ENCODE measurements around the gene NAMPT. TPM values are rescaled to one million over a fixed set of nuclear protein-coding genes. Genes with fewer than 3 reads are reported as not detected.

The NAMPT gene
- total RNA-seq, 4 donors from 2014 or later, result 91.8 to 99.5 (median 97.5) TPM

DNA sequence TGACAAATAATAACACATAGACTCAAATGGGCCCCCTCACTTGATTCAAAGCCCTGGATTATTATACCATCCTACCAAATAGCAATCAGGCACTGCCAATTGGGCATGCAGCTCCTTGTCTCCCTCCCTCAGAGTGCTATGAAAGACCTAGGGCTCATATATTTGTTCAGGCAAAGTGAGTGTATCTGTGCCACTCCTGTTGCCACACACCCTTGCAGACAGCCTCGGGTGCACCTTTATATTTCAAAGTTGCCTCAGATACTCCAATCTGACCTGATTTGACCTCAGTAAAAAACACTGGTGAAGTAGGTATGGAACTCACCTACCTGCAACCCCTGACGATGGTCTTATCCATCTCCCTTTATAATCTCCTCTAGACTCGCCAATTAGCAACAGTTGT is 3.0 kb upstream of the NAMPT start:
- peak overlapping the region in 2 of 4 donors; percentile 3 to 16 for H3K27ac ChIP-seq
- peak in 1 of 3 donors; percentile 50 for DNase-seq
- H3K4me1 ChIP-seq, result peaks cover 0 to 36% (median 2%) of the 10 kb centered on the region in 4 donors

DNA sequence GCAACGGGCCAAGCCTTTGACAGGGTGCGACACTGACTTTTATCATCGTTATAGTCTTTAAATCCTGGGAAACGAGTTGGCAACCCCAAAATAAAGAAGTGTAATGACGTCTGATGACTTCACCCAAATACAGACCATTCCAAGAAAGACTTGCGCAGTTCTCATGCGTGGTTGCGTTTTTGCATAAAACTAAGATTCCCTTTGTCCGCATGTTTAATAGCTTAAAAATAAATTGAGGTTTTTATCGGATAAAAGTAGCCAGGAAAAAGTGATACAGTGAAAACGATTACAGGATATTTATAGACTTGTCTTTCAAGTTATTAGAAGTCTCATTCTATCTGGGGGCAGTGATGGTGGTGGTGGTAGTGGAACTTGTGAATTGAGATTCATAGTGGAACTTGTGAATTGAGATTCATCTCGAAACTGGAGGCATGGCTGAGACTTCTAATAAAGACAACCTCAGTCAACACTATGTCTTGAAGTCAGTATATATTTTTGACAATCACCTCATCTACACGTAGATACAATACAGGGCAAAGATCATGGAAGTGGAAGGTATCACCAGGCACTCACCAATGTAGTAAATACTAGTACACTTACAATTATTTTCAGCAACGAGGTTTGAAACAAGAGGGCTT is 1.2 kb upstream of the NAMPT start:
- peak overlapping the region; percentile 92 to 100 (median 94) for H3K27ac ChIP-seq
- peaks cover 0 to 34% (median 2%) of the 10 kb centered on the region in 4 donors for H3K4me1 ChIP-seq
- peak in 1 of 2 donors; percentile 24 for TF ChIP-seq POLR2A (IDR thresholded peaks at IDR 0.05)
- TF ChIP-seq, protein P1, sequence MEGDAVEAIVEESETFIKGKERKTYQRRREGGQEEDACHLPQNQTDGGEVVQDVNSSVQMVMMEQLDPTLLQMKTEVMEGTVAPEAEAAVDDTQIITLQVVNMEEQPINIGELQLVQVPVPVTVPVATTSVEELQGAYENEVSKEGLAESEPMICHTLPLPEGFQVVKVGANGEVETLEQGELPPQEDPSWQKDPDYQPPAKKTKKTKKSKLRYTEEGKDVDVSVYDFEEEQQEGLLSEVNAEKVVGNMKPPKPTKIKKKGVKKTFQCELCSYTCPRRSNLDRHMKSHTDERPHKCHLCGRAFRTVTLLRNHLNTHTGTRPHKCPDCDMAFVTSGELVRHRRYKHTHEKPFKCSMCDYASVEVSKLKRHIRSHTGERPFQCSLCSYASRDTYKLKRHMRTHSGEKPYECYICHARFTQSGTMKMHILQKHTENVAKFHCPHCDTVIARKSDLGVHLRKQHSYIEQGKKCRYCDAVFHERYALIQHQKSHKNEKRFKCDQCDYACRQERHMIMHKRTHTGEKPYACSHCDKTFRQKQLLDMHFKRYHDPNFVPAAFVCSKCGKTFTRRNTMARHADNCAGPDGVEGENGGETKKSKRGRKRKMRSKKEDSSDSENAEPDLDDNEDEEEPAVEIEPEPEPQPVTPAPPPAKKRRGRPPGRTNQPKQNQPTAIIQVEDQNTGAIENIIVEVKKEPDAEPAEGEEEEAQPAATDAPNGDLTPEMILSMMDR (IDR thresholded peaks at IDR 0.05), result no peak
- H3K4me3 ChIP-seq, result peak overlapping the region; percentile 60 to 91 (median 76)
- H3K9me3 ChIP-seq, result no peaks in the 10 kb centered on the region
- H3K27me3 ChIP-seq, result no peaks in the 10 kb centered on the region
- H3K36me3 ChIP-seq, result no peaks in the 10 kb centered on the region
- no peak for DNase-seq

More for the DNA sequence above, 3.0 kb upstream of the NAMPT start:
- TF ChIP-seq, protein P1 (IDR thresholded peaks at IDR 0.05), result no peak
- TF ChIP-seq POLR2A (IDR thresholded peaks at IDR 0.05), result no peak
- Histone ChIP-seq H3K27me3 (no peaks in the 10 kb centered on the region), H3K4me3 (no peak overlapping the region), H3K9me3 (no peaks in the 10 kb centered on the region), H3K36me3 (no peaks in the 10 kb centered on the region)

DNA sequence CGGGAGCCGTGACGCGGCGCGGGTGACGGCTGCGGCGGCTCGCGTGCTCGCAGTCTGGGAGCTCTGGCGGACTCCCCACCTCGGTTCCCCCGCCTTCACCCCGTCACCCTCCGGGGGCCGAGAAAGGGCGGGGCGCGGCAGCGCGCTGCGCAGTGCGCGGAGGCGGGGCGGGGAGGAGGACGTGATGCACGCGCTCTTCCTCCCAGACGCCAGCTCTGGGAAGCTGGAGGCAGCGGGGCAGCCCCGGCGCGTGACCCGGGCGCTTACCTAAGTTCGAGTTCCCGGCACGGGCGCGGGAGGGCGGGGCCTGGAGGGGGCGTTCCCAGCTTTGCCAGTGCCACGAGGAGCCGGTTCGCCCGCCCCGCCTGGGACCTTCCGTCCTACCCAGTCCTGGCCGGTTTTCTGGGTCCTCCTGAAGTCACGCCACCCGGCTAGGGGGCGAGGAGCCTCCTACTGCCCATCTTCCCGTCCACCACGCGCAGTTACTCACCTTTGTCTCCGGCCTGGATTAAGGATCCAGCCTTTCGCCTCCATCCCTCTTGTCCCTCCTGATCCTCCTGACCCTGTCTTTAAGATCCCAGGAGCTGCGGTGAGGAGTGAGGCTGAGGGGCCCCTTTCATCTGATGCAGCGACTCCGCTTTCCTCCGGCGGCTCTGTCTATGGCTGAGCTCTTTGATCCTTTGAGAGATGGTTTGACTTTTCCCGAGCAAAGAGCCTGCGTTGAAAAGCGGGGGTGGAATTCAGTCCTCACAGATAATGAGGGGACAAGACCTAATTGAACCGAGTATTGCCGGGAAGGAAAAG is 470 bp upstream of the NAMPT start:
- Histone ChIP-seq H3K4me1 (peaks cover 0 to 29% (median 2%) of the 10 kb centered on the region in 4 donors), H3K9me3 (no peaks in the 10 kb centered on the region), H3K36me3 (no peaks in the 10 kb centered on the region), H3K4me3 (peak overlapping the region; percentile 60 to 91 (median 76)), H3K27me3 (no peaks in the 10 kb centered on the region), H3K27ac (peak overlapping the region; percentile 92 to 100 (median 94))
- TF ChIP-seq, protein P1 (IDR thresholded peaks at IDR 0.05), result no peak
- TF ChIP-seq POLR2A (IDR thresholded peaks at IDR 0.05), result peak; percentile 36 to 86
- peak; percentile 98 to 100 (median 99) for DNase-seq

DNA sequence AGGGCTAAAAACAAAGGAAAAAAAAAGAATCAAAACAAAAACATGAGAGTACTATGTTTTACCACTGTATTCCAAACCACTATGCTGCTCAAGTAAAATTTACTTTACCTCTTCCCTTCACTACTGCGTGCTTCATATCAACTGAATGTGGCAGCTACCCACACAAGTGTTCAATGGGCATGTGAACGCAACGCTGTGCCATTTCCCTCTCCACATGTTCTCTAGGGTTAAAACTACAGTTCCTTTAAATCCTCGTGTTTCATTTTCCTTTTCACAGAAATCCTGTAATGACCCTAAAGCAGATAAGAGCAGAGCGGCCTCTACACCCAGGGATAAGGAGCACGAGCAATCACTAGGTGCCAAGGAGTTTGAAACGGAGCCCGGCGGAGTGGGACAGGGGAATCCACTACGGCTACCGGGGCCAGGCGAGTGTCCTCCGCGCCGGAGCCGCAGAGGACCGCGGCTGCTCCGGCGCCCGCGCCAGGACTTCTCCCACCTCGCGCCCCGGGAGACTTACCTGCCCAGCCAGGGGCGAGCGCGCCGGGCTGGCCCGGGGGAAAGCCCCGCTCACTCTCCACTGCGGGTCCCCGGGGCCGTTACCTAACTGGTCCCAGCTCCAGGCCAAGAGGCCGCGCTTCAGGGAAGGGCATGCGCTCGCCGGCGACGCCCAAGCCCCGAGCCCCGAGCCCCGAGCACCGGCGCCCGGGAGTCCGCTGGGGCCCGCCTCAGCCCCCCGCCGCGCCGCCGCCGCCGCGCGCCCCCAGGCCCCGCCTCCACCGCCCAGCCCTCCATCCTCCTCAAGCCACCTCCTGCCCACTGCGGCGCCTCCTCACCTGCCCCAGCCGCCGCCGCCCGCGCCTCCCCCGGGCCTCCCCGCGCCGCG is 711 bp downstream of the NAMPT start:
- H3K4me1 ChIP-seq, result peaks cover 0 to 34% (median 2%) of the 10 kb centered on the region in 4 donors
- H3K9me3 ChIP-seq, result no peaks in the 10 kb centered on the region
- no peaks in the 10 kb centered on the region for H3K36me3 ChIP-seq
- TF ChIP-seq, protein P1 (IDR thresholded peaks at IDR 0.05), result no peak
- TF ChIP-seq POLR2A (IDR thresholded peaks at IDR 0.05), result peak; percentile 64 to 77
- peak overlapping the region; percentile 92 to 100 (median 94) for H3K27ac ChIP-seq
- peak overlapping the region; percentile 60 to 91 (median 76) for H3K4me3 ChIP-seq
- peak; percentile 46 to 81 (median 76) for DNase-seq
- H3K27me3 ChIP-seq, result no peaks in the 10 kb centered on the region

DNA sequence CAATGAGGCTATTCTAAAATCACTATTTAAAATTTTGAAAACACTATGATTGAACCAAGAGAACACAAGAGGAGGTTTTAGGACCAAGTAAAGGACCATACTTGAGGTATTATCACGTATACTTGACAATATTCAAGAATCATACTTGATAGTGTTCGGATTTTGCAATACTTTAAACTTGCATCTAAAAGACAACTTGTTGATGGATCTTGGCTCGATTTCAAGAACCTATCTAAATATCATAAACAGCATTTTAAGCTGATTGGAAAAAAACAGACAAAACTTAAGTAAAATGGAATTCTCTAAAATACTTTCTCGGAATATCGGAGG is 1.3 kb downstream of the NAMPT start:
- no peaks in the 10 kb centered on the region for H3K27me3 ChIP-seq
- peak overlapping the region; percentile 60 to 91 (median 76) for H3K4me3 ChIP-seq
- H3K36me3 ChIP-seq, result no peaks in the 10 kb centered on the region
- H3K27ac ChIP-seq, result peak overlapping the region; percentile 92 to 100 (median 94)
- H3K4me1 ChIP-seq, result peaks cover 0 to 34% (median 2%) of the 10 kb centered on the region in 4 donors
- no peak for DNase-seq
- H3K9me3 ChIP-seq, result no peaks in the 10 kb centered on the region
- TF ChIP-seq POLR2A (IDR thresholded peaks at IDR 0.05), result no peak
- TF ChIP-seq, protein P1 (IDR thresholded peaks at IDR 0.05), result no peak
